Measurements from ENCODE around the gene GNA14.

Gene GNA14

DNA sequence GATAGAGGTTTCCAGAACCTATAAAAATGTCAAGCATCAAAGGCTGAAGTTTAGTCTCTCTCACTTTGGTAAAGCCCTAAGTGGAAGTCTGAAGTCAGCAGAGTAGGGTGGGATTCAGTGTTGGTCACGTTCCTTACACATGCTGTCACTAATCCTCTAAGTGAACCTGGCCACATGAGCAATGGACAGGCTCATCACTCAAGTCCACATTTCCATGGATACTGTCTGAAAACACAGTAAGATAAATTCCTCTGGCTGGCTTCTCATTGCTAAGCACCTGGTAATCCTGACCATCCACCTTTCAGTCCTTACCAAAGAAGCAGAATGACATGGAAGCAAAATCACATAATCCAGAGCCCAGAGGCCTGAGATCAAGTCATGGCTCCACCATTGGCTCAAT, 43.8 kb downstream of the GNA14 start:
- no peak for DNase-seq (ENCODE audit: low read depth)
- no peak overlapping the region for H3K4me3 ChIP-seq (ENCODE audit: low read length)
- no peak for TF ChIP-seq CTCF (conservative IDR thresholded peaks at IDR 0.05; ENCODE audit: low read length)

DNA sequence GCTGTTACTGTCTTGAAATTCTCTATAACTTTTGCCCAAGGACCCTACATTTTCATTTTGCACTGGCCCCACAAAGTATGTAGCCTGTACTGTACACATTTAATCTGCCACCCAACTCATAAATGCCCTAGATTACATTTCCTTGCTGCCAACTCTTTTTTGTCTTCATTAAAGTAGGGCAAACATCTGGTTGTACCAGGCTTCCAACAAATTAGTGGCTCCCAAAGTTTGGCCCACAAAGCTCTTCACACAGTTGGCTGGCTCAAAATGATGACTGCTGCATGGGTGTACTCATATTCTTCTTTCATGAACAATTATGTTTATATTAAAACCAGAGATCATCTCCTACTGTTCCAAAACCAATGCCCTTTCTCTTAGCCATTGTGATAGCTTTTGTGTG, 45.3 kb downstream of the GNA14 start:
- no peak for TF ChIP-seq CTCF (conservative IDR thresholded peaks at IDR 0.05; ENCODE audit: low read length)
- DNase-seq (ENCODE audit: low read depth): no peak
- H3K4me3 ChIP-seq (ENCODE audit: low read length): no peak overlapping the region

GRCh38 chr9:77601476-77602099, 46.5 kb downstream of the GNA14 start:
- no peak overlapping the region for H3K4me3 ChIP-seq (ENCODE audit: low read length)
- DNase-seq (ENCODE audit: low read depth): no peak
- TF ChIP-seq CTCF (conservative IDR thresholded peaks at IDR 0.05; ENCODE audit: low read length): no peak

GRCh38 chr9:77600810-77601209, 47.3 kb downstream of the GNA14 start:
- DNase-seq (ENCODE audit: low read depth): no peak
- H3K4me3 ChIP-seq (ENCODE audit: low read length): no peak overlapping the region
- no peak for TF ChIP-seq CTCF (conservative IDR thresholded peaks at IDR 0.05; ENCODE audit: low read length)

- DNase-seq (ENCODE audit: low read depth): no peak
- no peak for TF ChIP-seq CTCF (conservative IDR thresholded peaks at IDR 0.05; ENCODE audit: low read length)
- H3K4me3 ChIP-seq (ENCODE audit: low read length): no peak overlapping the region
Observed at GRCh38 chr9:77599492-77599891, 48.6 kb downstream of the GNA14 start.

DNA sequence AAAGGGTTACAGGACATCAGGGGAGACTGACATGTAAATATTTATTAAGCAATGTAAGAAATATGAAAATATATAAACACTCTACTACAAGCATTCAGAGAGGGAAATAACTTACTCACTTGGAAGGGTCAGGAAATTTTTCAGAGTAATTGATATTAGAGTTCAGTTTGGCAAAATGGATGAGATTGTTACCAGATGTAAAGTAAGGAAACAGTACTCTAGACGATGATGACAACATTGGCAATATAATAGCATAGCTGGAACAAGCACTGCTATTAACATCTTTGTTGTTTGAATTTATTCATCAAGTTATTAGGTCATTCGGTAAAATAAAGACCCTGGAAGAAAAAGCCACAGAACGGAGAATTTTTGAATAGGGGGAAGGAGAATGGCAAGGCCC, 49.1 kb downstream of the GNA14 start:
- H3K4me3 ChIP-seq (ENCODE audit: low read length): no peak overlapping the region
- peak; percentile 26 for DNase-seq (ENCODE audit: low read depth)
- no peak for TF ChIP-seq CTCF (conservative IDR thresholded peaks at IDR 0.05; ENCODE audit: low read length)

- no peak overlapping the region for H3K4me3 ChIP-seq (ENCODE audit: low read length)
- no peak for TF ChIP-seq CTCF (conservative IDR thresholded peaks at IDR 0.05; ENCODE audit: low read length)
- DNase-seq (ENCODE audit: low read depth): peak; percentile 58
Observed at GRCh38 chr9:77598524-77598923, 49.6 kb downstream of the GNA14 start.

Measured in AG10803 (cell line).